ENCODE measurements around the gene STAT2.

The STAT2 gene

DNA sequence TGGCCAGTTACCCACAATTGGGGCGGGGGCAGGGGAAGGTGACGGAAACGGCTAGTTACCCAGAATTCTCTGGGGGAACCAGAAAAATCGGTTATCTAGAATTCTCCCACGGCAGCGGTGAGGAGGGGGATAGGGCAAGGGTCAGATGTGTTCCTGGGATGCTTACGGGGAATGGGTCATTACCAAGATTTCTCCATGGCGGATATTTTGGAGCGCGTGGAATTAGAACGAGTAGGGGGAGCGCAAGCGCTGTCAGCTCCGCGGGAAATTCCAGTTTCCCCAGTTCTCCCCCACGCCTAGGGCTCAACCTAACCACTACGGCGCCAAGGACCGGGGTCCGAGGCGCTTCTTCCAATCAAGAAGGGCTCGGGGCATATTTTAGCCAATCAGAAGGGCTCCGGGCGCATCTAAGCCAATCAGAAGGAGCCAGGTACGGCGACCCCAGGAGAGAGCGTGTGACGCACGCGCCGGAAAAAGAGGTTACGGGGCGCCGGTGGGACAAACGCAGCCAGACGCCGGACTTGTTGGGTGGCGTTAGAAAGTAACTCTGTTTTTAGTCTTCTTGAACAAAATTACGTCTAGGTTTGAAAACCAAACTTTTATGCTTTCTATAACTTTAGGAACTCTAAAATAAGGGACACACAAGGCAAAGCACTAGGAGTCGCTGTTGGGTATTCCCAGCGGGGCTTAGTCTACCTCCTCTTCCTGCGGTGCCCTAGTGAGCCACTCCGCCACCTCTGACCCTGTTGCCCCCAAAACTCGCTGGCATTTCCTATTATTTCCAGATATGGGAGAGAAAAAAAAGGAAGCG lies 26.0 kb downstream of the STAT2 start, which contains the start of gene PAN2:
Gene PAN2, minus strand, starts transcription at position 322 of the 811 bp plus-strand sequence. CDS start 906 bp downstream, outside the sequence.
- Histone ChIP-seq H3K4me1 (ENCODE audit: low read length) (peaks cover 31% of the 10 kb centered on the region), H3K27me3 (replicated peaks; ENCODE audit: insufficient read depth, low read length) (no peaks in the 10 kb centered on the region), H3K36me3 (replicated peaks; ENCODE audit: insufficient read depth, low read length) (no peaks in the 10 kb centered on the region), H3K4me3 (ENCODE audit: low read length) (peak within 1 kb of the TSS; percentile 89), H3K79me2 (ENCODE audit: low read length) (peaks cover 16% of the 10 kb centered on the region), H3K9me3 (replicated peaks; ENCODE audit: insufficient read depth, low read length) (no peaks in the 10 kb centered on the region), H3K9ac (ENCODE audit: low read length) (peak within 1 kb of the TSS; percentile 95), H3K27ac (ENCODE audit: low read length) (peak within 1 kb of the TSS; percentile 90), H2AFZ (ENCODE audit: low read length) (peak within 1 kb of the TSS; percentile 92), H3K4me2 (ENCODE audit: low read depth, low read length) (peak within 1 kb of the TSS; percentile 98), H3K9me2 (replicated peaks; ENCODE audit: insufficient read depth, low read length) (no peaks in the 10 kb centered on the region), H3F3A (ENCODE audit: insufficient read depth, low read length) (peaks cover 22% of the 10 kb centered on the region), H4K20me1 (ENCODE audit: insufficient read depth, low read length) (no peaks in the 10 kb centered on the region)
- TF ChIP-seq, protein P1, sequence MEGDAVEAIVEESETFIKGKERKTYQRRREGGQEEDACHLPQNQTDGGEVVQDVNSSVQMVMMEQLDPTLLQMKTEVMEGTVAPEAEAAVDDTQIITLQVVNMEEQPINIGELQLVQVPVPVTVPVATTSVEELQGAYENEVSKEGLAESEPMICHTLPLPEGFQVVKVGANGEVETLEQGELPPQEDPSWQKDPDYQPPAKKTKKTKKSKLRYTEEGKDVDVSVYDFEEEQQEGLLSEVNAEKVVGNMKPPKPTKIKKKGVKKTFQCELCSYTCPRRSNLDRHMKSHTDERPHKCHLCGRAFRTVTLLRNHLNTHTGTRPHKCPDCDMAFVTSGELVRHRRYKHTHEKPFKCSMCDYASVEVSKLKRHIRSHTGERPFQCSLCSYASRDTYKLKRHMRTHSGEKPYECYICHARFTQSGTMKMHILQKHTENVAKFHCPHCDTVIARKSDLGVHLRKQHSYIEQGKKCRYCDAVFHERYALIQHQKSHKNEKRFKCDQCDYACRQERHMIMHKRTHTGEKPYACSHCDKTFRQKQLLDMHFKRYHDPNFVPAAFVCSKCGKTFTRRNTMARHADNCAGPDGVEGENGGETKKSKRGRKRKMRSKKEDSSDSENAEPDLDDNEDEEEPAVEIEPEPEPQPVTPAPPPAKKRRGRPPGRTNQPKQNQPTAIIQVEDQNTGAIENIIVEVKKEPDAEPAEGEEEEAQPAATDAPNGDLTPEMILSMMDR (IDR thresholded peaks at IDR 0.05; ENCODE audit: low read length) = peak; percentile 57
- TF ChIP-seq EZH2 (optimal IDR thresholded peaks at IDR 0.05; ENCODE audit: low read depth, low read length) = no peak
- peak; percentile 98 for DNase-seq

DNA sequence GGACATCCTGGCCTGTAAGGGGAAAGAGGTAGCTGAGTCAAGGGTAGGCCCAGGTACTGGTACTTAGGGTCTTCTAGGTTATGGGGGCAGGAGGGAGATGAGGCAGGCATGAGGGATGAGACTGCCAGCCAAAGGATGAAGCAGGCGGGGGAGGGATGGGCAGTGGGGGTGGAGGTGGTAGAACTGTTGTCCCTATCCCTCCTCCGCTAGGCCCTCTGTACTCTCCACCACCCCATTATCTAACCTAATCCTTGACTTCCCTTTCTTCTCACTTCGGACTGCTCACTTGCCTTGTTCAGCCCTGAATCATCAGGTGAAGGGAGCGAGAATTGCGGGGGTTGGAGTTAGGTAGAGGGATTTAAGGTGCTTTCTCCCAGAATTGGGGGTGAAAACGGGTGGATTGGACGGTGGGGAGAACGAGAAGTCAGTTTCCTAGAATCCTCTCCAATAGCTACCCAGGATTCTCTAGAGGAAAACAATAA lies 26.7 kb downstream of the STAT2 start:
- no peak for DNase-seq
- Histone ChIP-seq H3K9me3 (replicated peaks; ENCODE audit: insufficient read depth, low read length) (no peaks in the 10 kb centered on the region), H3K27ac (ENCODE audit: low read length) (peak overlapping the region; percentile 90), H3K9me2 (replicated peaks; ENCODE audit: insufficient read depth, low read length) (no peaks in the 10 kb centered on the region), H2AFZ (ENCODE audit: low read length) (peak overlapping the region; percentile 92), H3K27me3 (replicated peaks; ENCODE audit: insufficient read depth, low read length) (no peaks in the 10 kb centered on the region), H3K9ac (ENCODE audit: low read length) (peak overlapping the region; percentile 95), H4K20me1 (ENCODE audit: insufficient read depth, low read length) (no peaks in the 10 kb centered on the region), H3K4me2 (ENCODE audit: low read depth, low read length) (peak overlapping the region; percentile 98), H3K4me1 (ENCODE audit: low read length) (peaks cover 28% of the 10 kb centered on the region), H3K4me3 (ENCODE audit: low read length) (peak overlapping the region; percentile 89), H3K79me2 (ENCODE audit: low read length) (peaks cover 15% of the 10 kb centered on the region), H3K36me3 (replicated peaks; ENCODE audit: insufficient read depth, low read length) (no peaks in the 10 kb centered on the region), H3F3A (ENCODE audit: insufficient read depth, low read length) (peaks cover 17% of the 10 kb centered on the region)
- no peak for TF ChIP-seq EZH2 (optimal IDR thresholded peaks at IDR 0.05; ENCODE audit: low read depth, low read length)
- TF ChIP-seq, protein P1 (IDR thresholded peaks at IDR 0.05; ENCODE audit: low read length) = no peak
- no peak for TF ChIP-seq EZH2phosphoT487 (IDR thresholded peaks at IDR 0.05; ENCODE audit: low read length)

DNA sequence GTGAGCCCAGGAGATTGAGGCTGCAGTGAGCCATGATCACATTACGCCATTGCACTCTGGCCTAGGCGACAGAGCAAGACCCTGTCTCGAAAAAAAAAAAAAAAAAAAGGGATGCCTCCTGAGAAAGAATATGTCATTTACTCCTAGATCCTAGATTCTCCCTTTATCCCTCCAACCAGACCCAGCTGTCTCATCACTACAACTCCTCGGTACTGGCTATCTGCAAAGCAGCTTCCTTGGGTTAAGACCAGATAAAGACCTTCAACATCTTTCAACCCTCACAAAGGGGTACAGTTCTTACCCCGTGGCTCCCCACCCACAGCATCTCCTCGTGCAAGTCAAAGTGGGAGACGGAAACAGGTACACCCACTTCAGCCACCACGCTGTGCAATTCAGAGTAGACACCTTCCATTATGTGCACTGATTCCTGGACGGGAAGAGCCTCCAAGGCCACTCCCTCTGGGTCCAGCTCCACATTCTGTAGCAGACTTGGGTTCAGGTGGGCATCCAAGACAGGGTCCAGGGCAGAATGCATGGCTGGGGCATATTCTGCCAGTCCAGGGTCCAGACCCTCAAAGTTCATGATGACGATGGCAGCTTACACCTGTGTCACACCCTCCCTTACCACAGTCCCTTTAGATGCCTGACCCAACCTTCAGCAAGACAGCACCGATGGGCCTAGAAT lies 27.3 kb downstream of the STAT2 start:
- Histone ChIP-seq H3K9me2 (replicated peaks; ENCODE audit: insufficient read depth, low read length) (no peaks in the 10 kb centered on the region), H3K36me3 (replicated peaks; ENCODE audit: insufficient read depth, low read length) (no peaks in the 10 kb centered on the region), H3K27ac (ENCODE audit: low read length) (peak overlapping the region; percentile 90; the same call in 1 of the 2 replicates), H3K9me3 (replicated peaks; ENCODE audit: insufficient read depth, low read length) (no peaks in the 10 kb centered on the region), H3K27me3 (replicated peaks; ENCODE audit: insufficient read depth, low read length) (no peaks in the 10 kb centered on the region), H3K4me3 (ENCODE audit: low read length) (peak overlapping the region; percentile 89), H3F3A (ENCODE audit: insufficient read depth, low read length) (peaks cover 11% of the 10 kb centered on the region), H3K9ac (ENCODE audit: low read length) (peak overlapping the region; percentile 95), H3K79me2 (ENCODE audit: low read length) (peaks cover 15% of the 10 kb centered on the region), H3K4me1 (ENCODE audit: low read length) (peaks cover 22% of the 10 kb centered on the region), H3K4me2 (ENCODE audit: low read depth, low read length) (peak overlapping the region; percentile 98), H2AFZ (ENCODE audit: low read length) (peak overlapping the region; percentile 92), H4K20me1 (ENCODE audit: insufficient read depth, low read length) (no peaks in the 10 kb centered on the region)
- no peak for DNase-seq
- TF ChIP-seq EZH2phosphoT487 (IDR thresholded peaks at IDR 0.05; ENCODE audit: low read length) = no peak
- TF ChIP-seq, protein P1 (IDR thresholded peaks at IDR 0.05; ENCODE audit: low read length) = no peak
- TF ChIP-seq EZH2 (optimal IDR thresholded peaks at IDR 0.05; ENCODE audit: low read depth, low read length) = no peak
